Measurements from ENCODE around the gene CADPS2.

CADPS2 gene

DNA sequence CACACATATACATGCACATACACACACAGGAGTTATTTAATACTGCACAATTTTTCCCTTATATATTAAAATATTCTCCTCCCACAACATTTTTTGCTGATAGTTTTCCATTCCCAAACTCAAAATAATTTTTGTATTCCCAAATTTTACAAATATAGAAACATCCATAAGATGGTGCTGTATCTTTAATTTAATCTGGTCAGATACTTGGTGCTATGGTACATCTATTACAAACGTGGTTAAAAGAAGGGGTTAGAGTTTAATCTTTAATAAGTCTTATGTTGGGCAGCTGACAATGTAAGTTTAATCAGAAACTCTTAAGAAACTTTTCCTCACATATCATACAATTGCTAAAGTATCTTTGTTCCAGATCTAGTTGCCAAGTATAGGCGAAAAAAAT is 10.2 kb upstream of the CADPS2 start:
- TF ChIP-seq, protein P1, sequence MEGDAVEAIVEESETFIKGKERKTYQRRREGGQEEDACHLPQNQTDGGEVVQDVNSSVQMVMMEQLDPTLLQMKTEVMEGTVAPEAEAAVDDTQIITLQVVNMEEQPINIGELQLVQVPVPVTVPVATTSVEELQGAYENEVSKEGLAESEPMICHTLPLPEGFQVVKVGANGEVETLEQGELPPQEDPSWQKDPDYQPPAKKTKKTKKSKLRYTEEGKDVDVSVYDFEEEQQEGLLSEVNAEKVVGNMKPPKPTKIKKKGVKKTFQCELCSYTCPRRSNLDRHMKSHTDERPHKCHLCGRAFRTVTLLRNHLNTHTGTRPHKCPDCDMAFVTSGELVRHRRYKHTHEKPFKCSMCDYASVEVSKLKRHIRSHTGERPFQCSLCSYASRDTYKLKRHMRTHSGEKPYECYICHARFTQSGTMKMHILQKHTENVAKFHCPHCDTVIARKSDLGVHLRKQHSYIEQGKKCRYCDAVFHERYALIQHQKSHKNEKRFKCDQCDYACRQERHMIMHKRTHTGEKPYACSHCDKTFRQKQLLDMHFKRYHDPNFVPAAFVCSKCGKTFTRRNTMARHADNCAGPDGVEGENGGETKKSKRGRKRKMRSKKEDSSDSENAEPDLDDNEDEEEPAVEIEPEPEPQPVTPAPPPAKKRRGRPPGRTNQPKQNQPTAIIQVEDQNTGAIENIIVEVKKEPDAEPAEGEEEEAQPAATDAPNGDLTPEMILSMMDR (conservative IDR thresholded peaks at IDR 0.05), result peak; percentile 53
- no peak overlapping the region for H3K27ac ChIP-seq

DNA sequence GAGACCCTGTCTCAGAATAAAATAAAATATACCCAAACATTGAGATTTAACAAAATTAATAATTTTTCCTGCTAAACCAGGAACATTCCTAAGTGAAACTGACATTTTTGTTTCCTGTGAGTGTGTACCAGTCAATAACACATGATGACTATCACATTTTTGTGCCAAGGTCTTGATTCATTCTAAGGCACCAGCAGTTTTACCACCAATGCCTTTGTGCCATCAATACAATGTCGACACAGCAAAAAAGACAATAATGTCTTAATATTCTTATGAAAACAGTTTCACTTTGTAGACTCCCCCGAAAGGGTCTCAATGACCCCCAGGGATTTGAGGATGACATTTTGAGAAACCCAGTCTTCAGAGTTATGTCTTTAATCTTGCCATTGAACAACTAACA is 7.2 kb upstream of the CADPS2 start:
- TF ChIP-seq, protein P1 (conservative IDR thresholded peaks at IDR 0.05), result no peak
- no peak overlapping the region for H3K27ac ChIP-seq

DNA sequence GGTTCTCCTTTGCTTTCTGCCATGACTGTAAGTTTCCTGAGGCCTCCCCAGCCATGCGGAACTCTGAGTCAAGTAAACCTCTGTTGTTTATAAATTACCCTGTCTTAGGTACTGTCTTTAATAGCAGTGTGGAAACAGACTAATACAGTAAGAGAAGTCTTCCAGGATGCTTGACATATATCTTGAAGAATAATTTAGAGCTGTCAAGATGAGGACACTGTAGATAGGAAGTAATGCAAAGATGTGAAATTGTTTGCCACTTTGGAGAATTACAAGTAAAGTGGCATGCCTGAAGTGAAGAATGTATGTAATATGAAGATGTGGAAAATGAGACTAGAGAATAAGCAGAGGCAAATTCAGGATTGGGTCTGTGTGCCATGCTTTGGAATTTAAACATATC is 2.9 kb upstream of the CADPS2 start:
- TF ChIP-seq, protein P1 (conservative IDR thresholded peaks at IDR 0.05), result no peak
- no peak overlapping the region for H3K27ac ChIP-seq

DNA sequence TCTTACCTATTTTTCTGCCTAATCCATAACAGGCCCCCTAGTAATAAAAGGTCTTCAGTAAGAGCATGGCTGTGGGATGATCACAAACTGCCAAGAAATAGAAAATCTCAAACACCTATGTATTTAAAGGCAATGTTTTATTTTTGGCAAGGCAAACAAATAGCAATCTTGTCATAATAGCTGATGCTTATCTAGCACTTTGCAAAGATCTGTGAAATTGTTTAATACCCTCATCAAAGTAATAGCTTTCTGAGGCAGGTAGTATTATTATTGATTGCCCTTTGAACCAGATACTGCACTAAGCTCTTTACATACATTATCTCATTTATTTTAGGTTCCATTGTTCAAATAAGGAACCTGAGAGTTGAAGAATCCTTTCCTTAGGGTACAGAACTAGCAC is 1.6 kb upstream of the CADPS2 start:
- TF ChIP-seq, protein P1 (conservative IDR thresholded peaks at IDR 0.05), result no peak
- H3K27ac ChIP-seq, result peak overlapping the region; percentile 91

DNA sequence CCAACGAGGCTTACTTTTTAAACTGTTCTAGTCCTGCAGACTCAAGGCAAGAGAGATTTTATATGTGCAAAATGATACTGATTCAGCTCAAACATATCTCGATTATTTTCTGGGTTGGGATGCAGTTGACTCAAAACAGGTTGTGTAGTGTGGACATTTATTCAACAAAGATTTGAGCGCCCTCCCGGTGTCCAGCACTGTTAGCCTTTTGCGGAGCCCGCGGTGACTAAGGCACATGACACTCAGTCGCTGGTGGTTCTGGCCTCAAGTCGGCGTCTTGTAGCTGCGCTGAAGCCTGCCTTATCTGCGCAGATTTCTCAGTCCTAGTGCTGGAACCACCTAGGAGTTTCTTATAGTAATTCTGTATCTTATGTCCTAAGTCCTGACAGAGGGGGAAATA is 938 bp upstream of the CADPS2 start:
- TF ChIP-seq, protein P1 (conservative IDR thresholded peaks at IDR 0.05), result peak; percentile 63
- H3K27ac ChIP-seq, result peak overlapping the region; percentile 91

DNA sequence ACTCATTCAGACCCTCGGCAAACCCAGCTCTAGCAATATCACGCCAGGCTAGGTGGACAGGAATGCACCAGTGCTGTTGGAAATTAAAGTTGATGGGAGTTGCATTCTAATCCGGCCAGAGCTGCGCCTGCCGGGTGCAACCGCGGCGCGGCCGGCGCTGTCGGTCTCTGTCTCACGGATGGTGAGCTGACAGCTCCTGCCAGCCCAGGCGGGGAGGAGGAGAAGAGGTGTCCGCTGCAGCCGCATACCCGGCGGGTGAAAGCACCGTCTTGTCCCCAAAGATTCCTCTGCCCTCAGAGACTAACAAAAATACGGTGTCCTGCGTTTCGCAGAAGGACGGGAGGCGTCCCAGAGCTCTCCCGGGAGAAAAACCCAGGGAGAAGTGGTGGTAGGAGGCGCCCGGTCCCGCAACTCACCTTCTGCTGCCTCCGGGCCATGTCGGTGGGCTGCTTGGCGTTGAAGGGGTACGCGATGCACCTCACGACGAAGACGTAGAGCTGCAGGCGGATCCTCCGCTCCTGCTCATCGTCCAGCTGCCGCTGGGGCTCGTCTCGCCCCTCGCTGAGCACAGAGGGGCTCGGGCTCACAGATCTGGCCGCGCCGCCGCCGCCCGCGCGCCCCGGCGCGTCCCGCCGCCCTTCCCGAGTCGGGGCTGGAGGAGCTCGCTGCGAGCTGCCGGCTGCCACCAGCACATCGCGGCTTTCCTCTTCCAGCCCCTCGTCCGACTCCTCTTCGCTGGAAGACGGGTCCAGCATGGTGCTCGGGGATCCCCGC is 490 bp downstream of the CADPS2 start:
- H3K27ac ChIP-seq, result peak overlapping the region; percentile 91
- TF ChIP-seq, protein P1 (conservative IDR thresholded peaks at IDR 0.05), result no peak; the same call in 1 of the 2 replicates

DNA sequence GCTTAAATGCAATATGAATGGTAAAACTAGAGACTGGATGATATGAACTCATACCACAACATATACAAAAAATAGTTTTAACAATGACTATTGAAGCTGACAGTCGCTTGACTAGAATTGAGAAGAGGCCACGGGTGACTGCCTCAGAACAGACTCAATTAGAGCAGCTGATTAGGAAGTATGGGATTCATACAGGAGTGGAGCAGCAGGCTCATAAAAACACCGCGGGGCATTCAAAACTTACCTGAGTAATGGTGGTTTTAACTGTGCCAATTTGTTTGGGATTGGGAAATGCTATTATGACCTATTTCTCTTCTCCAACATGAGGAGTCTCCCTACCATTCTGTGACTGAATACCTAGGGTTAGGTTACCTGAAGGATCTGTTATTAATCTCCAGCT is 2.1 kb downstream of the CADPS2 start:
- TF ChIP-seq, protein P1 (conservative IDR thresholded peaks at IDR 0.05), result no peak
- peak overlapping the region; percentile 22; the same call in 1 of the 2 replicates for H3K27ac ChIP-seq
